ENCODE results near the gene SNX2. TPM values are rescaled to one million over a fixed set of nuclear protein-coding genes. Genes with fewer than 3 reads are reported as not detected.

The SNX2 gene
- total and polyA plus RNA-seq, 4 experiments from 2014 or later: 57.3 to 93.2 (median 72.7) TPM

- H3K36me3 Mint-ChIP-seq: peaks cover 0 to 1% of the 10 kb centered on the region in 2 donors
- no peak overlapping the region for H3K4me3 Mint-ChIP-seq
- Histone ChIP-seq H3K36me3 (ENCODE audit: insufficient read depth, low read length) (no peaks in the 10 kb centered on the region), H3K27ac (ENCODE audit: low read depth, low read length) (no peak overlapping the region), H3K9me3 (ENCODE audit: control insufficient read depth in 1 of 2, low read length in 2 of 2) (no peaks in the 10 kb centered on the region), H3K4me3 (ENCODE audit: low read length in 2 of 2) (no peak overlapping the region), H3K4me1 (ENCODE audit: insufficient read depth, low read length) (peaks cover 11% of the 10 kb centered on the region), H3K27me3 (ENCODE audit: insufficient read depth, low read length) (no peaks in the 10 kb centered on the region)
- ChIA-PET CTCF (ENCODE audit: partially characterized antibody) (no interaction called here), POLR2A (ENCODE audit: partially characterized antibody) (interaction anchor here (0.6 kb wide), 1 partner anchor 93 kb away, joined by 7 read pairs; no protein-coding TSS in a partner anchor)
- DNase-seq: no peak
- peaks cover 10 to 12% (median 11%) of the 10 kb centered on the region in 4 donors for H3K4me1 Mint-ChIP-seq
- peaks cover 0 to 3% (median 0%) of the 10 kb centered on the region in 8 donors for H3K9me3 Mint-ChIP-seq
- H3K27me3 Mint-ChIP-seq: no peaks in the 10 kb centered on the region
- intact Hi-C loops (cut with micrococcal nuclease): loop anchor here (10.0 kb wide), 1 partner anchor 675 kb away; the partner anchor contains the start of gene CSNK1G3
- H3K27ac Mint-ChIP-seq: no peak overlapping the region
Measured at GRCh38 chr5:122839731-122840130, 64.9 kb downstream of the SNX2 start.

GRCh38 chr5:122842016-122842580, 67.2 kb downstream of the SNX2 start:
- DNase-seq: no peak
- peaks cover 25% of the 10 kb centered on the region for H3K4me1 ChIP-seq (ENCODE audit: insufficient read depth, low read length)
- intact Hi-C loops (cut with micrococcal nuclease): loop anchor here (10.0 kb wide), 1 partner anchor 673 kb away; the partner anchor contains the start of gene CSNK1G3
- H3K4me3 Mint-ChIP-seq: peak overlapping the region in 1 of 8 donors; percentile 40
- peaks cover 0 to 1% of the 10 kb centered on the region in 2 donors for H3K36me3 Mint-ChIP-seq
- H3K4me3 ChIP-seq (ENCODE audit: low read length in 2 of 2): no peak overlapping the region
- ChIA-PET CTCF (ENCODE audit: partially characterized antibody) (no interaction called here), POLR2A (ENCODE audit: partially characterized antibody) (no interaction called here)
- no peaks in the 10 kb centered on the region for H3K9me3 ChIP-seq (ENCODE audit: control insufficient read depth in 1 of 2, low read length in 2 of 2)
- peaks cover 19 to 29% (median 25%) of the 10 kb centered on the region in 4 donors for H3K4me1 Mint-ChIP-seq
- H3K36me3 ChIP-seq (ENCODE audit: insufficient read depth, low read length): no peaks in the 10 kb centered on the region
- H3K27ac ChIP-seq (ENCODE audit: low read depth, low read length): no peak overlapping the region
- peaks cover 0 to 3% (median 0%) of the 10 kb centered on the region in 8 donors for H3K9me3 Mint-ChIP-seq
- peak overlapping the region in 2 of 7 donors; percentile 11 to 49 for H3K27ac Mint-ChIP-seq
- H3K27me3 ChIP-seq (ENCODE audit: insufficient read depth, low read length): no peaks in the 10 kb centered on the region
- no peaks in the 10 kb centered on the region for H3K27me3 Mint-ChIP-seq

GRCh38 chr5:122844136-122844909, 69.4 kb downstream of the SNX2 start:
- Mint-ChIP-seq H3K27me3 (no peaks in the 10 kb centered on the region), H3K9me3 (peaks cover 0 to 3% (median 0%) of the 10 kb centered on the region in 8 donors), H3K27ac (peak overlapping the region; percentile 87 to 94 (median 92))

GRCh38 chr5:122844910-122845228, 70.0 kb downstream of the SNX2 start:
- peaks cover 24 to 41% (median 33%) of the 10 kb centered on the region in 4 donors for H3K4me1 Mint-ChIP-seq
- H3K9me3 ChIP-seq (ENCODE audit: control insufficient read depth in 1 of 2, low read length in 2 of 2): no peaks in the 10 kb centered on the region
- H3K27ac ChIP-seq (ENCODE audit: low read depth, low read length): peak overlapping the region; percentile 68
- H3K36me3 ChIP-seq (ENCODE audit: insufficient read depth, low read length): no peaks in the 10 kb centered on the region
- H3K4me3 ChIP-seq (ENCODE audit: low read length in 2 of 2): peak overlapping the region; percentile 79 to 96
- peaks cover 25% of the 10 kb centered on the region for H3K4me1 ChIP-seq (ENCODE audit: insufficient read depth, low read length)
- peak overlapping the region; percentile 90 to 94 (median 94) for H3K4me3 Mint-ChIP-seq
- ChIA-PET POLR2A (ENCODE audit: partially characterized antibody) (interaction anchor here (1.0 to 3.1 kb wide), 6 partner anchors 58 to 884 kb away, joined by 4 to 25 read pairs (median 5); partner anchors contain the start of genes CEP120, SNX2 and SRFBP1), CTCF (ENCODE audit: partially characterized antibody) (interaction anchor here (0.5 to 1.5 kb wide), 4 partner anchors 14 to 578 kb away, joined by 3 to 5 read pairs (median 3); partner anchors contain the start of gene CEP120)
- peak overlapping the region; percentile 87 to 94 (median 92) for H3K27ac Mint-ChIP-seq
- intact Hi-C loops (cut with micrococcal nuclease): loop anchor here (5.0 to 10.0 kb wide), 2 partner anchors 577 to 670 kb away; partner anchors contain the start of genes CEP120 and CSNK1G3
- peaks cover 0 to 3% (median 0%) of the 10 kb centered on the region in 8 donors for H3K9me3 Mint-ChIP-seq
- no peaks in the 10 kb centered on the region for H3K27me3 ChIP-seq (ENCODE audit: insufficient read depth, low read length)
- no peaks in the 10 kb centered on the region for H3K27me3 Mint-ChIP-seq
- H3K36me3 Mint-ChIP-seq: peaks cover 0 to 1% of the 10 kb centered on the region in 2 donors
- DNase-seq: no peak

More at GRCh38 chr5:122844136-122844909, 69.4 kb downstream of the SNX2 start:
- Mint-ChIP-seq H3K4me1 (peaks cover 21 to 37% (median 30%) of the 10 kb centered on the region in 4 donors), H3K36me3 (peaks cover 0 to 1% of the 10 kb centered on the region in 2 donors), H3K4me3 (peak overlapping the region; percentile 90 to 94 (median 94))
- Histone ChIP-seq H3K4me1 (ENCODE audit: insufficient read depth, low read length) (peaks cover 25% of the 10 kb centered on the region), H3K27me3 (ENCODE audit: insufficient read depth, low read length) (no peaks in the 10 kb centered on the region), H3K9me3 (ENCODE audit: control insufficient read depth in 1 of 2, low read length in 2 of 2) (no peaks in the 10 kb centered on the region), H3K27ac (ENCODE audit: low read depth, low read length) (peak overlapping the region; percentile 68), H3K36me3 (ENCODE audit: insufficient read depth, low read length) (no peaks in the 10 kb centered on the region), H3K4me3 (ENCODE audit: low read length in 2 of 2) (peak overlapping the region; percentile 79 to 96)
- CTCF ChIA-PET (ENCODE audit: partially characterized antibody): interaction anchor here (1.2 kb wide), 1 partner anchor 24 kb away, joined by 3 read pairs; no protein-coding TSS in a partner anchor
- DNase-seq: peak in 1 of 5 donors; percentile 8
- POLR2A ChIA-PET (ENCODE audit: partially characterized antibody): interaction anchor here (1.0 to 3.1 kb wide), 5 partner anchors 67 to 883 kb away, joined by 4 to 25 read pairs (median 5); partner anchors contain the start of genes CEP120, SNX2 and SRFBP1
- intact Hi-C loops (cut with micrococcal nuclease): loop anchor here (10.0 kb wide), 1 partner anchor 670 kb away; the partner anchor contains the start of gene CSNK1G3

- intact Hi-C loops (cut with micrococcal nuclease): loop anchor here (1.0 to 10.0 kb wide), 3 partner anchors 71 to 669 kb away; partner anchors contain the start of genes CEP120 and CSNK1G3
- peak within 1 kb of the TSS; percentile 87 to 95 (median 94) for H3K27ac Mint-ChIP-seq
- Histone ChIP-seq H3K27ac (ENCODE audit: low read depth, low read length) (peak within 1 kb of the TSS; percentile 68), H3K9me3 (ENCODE audit: control insufficient read depth in 1 of 2, low read length in 2 of 2) (no peaks in the 10 kb centered on the region), H3K27me3 (ENCODE audit: insufficient read depth, low read length) (no peaks in the 10 kb centered on the region), H3K4me3 (ENCODE audit: low read length in 2 of 2) (peak within 1 kb of the TSS; percentile 79 to 96), H3K4me1 (ENCODE audit: insufficient read depth, low read length) (peaks cover 25% of the 10 kb centered on the region), H3K36me3 (ENCODE audit: insufficient read depth, low read length) (no peaks in the 10 kb centered on the region)
- H3K9me3 Mint-ChIP-seq: peaks cover 0 to under 1% (median 0%) of the 10 kb centered on the region in 8 donors
- ChIA-PET POLR2A (ENCODE audit: partially characterized antibody) (interaction anchor here (1.0 to 3.1 kb wide), 6 partner anchors 57 to 884 kb away, joined by 4 to 25 read pairs (median 5); partner anchors contain the start of genes CEP120, SNX2 and SRFBP1), CTCF (ENCODE audit: partially characterized antibody) (interaction anchor here (0.5 to 1.5 kb wide), 5 partner anchors 14 to 578 kb away, joined by 3 to 5 read pairs (median 3); partner anchors contain the start of gene CEP120)
- peaks cover 0 to 1% of the 10 kb centered on the region in 2 donors for H3K36me3 Mint-ChIP-seq
- DNase-seq: peak; percentile 72 to 81 (median 77)
- H3K27me3 Mint-ChIP-seq: no peaks in the 10 kb centered on the region
- H3K4me1 Mint-ChIP-seq: peaks cover 26 to 42% (median 35%) of the 10 kb centered on the region in 4 donors
- H3K4me3 Mint-ChIP-seq: peak within 1 kb of the TSS; percentile 90 to 94 (median 94)
Measured at GRCh38 chr5:122845229-122846050, 70.6 kb downstream of the SNX2 start, which contains the start of gene SNX24. Gene SNX24 (plus strand): TSS chr5:122845613. CDS start chr5:122845634, 21 bp downstream.

- H3K27ac Mint-ChIP-seq: peak overlapping the region; percentile 80 to 95 (median 92)
- peak overlapping the region; percentile 83 to 88 (median 86) for H3K4me3 Mint-ChIP-seq
- CTCF ChIA-PET (ENCODE audit: partially characterized antibody): interaction anchor here (0.9 to 1.5 kb wide), 4 partner anchors 12 to 577 kb away, joined by 3 to 5 read pairs (median 3); partner anchors contain the start of gene CEP120
- peaks cover 0 to 1% of the 10 kb centered on the region in 2 donors for H3K36me3 Mint-ChIP-seq
- H3K36me3 ChIP-seq (ENCODE audit: insufficient read depth, low read length): no peaks in the 10 kb centered on the region
- H3K4me1 ChIP-seq (ENCODE audit: insufficient read depth, low read length): peaks cover 25% of the 10 kb centered on the region
- POLR2A ChIA-PET (ENCODE audit: partially characterized antibody): interaction anchor here (1.1 to 3.1 kb wide), 4 partner anchors 56 to 885 kb away, joined by 5 to 25 read pairs (median 14); partner anchors contain the start of genes CEP120, SNX2 and SRFBP1
- no peaks in the 10 kb centered on the region for H3K9me3 ChIP-seq (ENCODE audit: control insufficient read depth in 1 of 2, low read length in 2 of 2)
- no peaks in the 10 kb centered on the region for H3K27me3 Mint-ChIP-seq
- intact Hi-C loops (cut with micrococcal nuclease): loop anchor here (1.0 to 10.0 kb wide), 3 partner anchors 72 to 669 kb away; partner anchors contain the start of genes CEP120 and CSNK1G3
- peaks cover 28 to 42% (median 35%) of the 10 kb centered on the region in 4 donors for H3K4me1 Mint-ChIP-seq
- peak overlapping the region; percentile 68 for H3K27ac ChIP-seq (ENCODE audit: low read depth, low read length)
- DNase-seq: peak in 2 of 5 donors; percentile 13 to 15
- peak overlapping the region in 1 of 2 donors; percentile 96 for H3K4me3 ChIP-seq (ENCODE audit: low read length in 2 of 2)
- H3K27me3 ChIP-seq (ENCODE audit: insufficient read depth, low read length): no peaks in the 10 kb centered on the region
- H3K9me3 Mint-ChIP-seq: no peaks in the 10 kb centered on the region
Measured at GRCh38 chr5:122846051-122846550, 71.2 kb downstream of the SNX2 start.

Data from CD4-positive, alpha-beta memory T cell (primary cell).